ENCODE results near the gene EDEM2. TPM values are rescaled to one million over a fixed set of nuclear protein-coding genes. Genes with fewer than 3 reads are reported as not detected.
"Not testable (repeated sequence)": the region's sequence is repeated elsewhere in the genome, so short reads cannot be mapped to it uniquely, and the experiment has no call there.

Gene EDEM2
- total RNA-seq, 2 experiments from 2014 or later, result 15.5 to 15.8 TPM

GRCh38 chr20:35165221-35166185 is 18.4 kb upstream of the EDEM2 start:
- Mint-ChIP-seq H3K27me3 (ENCODE audit: low read depth) (no peaks in the 10 kb centered on the region), H3K36me3 (ENCODE audit: low read depth) (no peaks in the 10 kb centered on the region)
- CTCF ChIA-PET, result interaction anchor here (0.8 kb wide), 1 partner anchor 43 kb away, joined by 3 read pairs; no protein-coding TSS in a partner anchor

GRCh38 chr20:35164531-35164930 is 17.4 kb upstream of the EDEM2 start:
- peaks cover 12% of the 10 kb centered on the region for H3K4me1 Mint-ChIP-seq (ENCODE audit: low read depth)
- H3K27ac Mint-ChIP-seq; H3K36me3 Mint-ChIP-seq (ENCODE audit: low read depth); H3K27me3 Mint-ChIP-seq (ENCODE audit: low read depth); DNase-seq; H3K9me3 Mint-ChIP-seq; H3K4me3 Mint-ChIP-seq; CTCF ChIA-PET; intact Hi-C loops (cut with micrococcal nuclease): not testable (repeated sequence)

More at GRCh38 chr20:35165221-35166185, 18.4 kb upstream of the EDEM2 start:
- intact Hi-C loops (cut with micrococcal nuclease), result no loop called here
- peaks cover 11% of the 10 kb centered on the region for H3K4me1 Mint-ChIP-seq (ENCODE audit: low read depth)
- no peak overlapping the region for H3K27ac Mint-ChIP-seq
- H3K4me3 Mint-ChIP-seq, result no peak overlapping the region
- H3K9me3 Mint-ChIP-seq, result peaks cover 7% of the 10 kb centered on the region
- no peak for DNase-seq

DNA sequence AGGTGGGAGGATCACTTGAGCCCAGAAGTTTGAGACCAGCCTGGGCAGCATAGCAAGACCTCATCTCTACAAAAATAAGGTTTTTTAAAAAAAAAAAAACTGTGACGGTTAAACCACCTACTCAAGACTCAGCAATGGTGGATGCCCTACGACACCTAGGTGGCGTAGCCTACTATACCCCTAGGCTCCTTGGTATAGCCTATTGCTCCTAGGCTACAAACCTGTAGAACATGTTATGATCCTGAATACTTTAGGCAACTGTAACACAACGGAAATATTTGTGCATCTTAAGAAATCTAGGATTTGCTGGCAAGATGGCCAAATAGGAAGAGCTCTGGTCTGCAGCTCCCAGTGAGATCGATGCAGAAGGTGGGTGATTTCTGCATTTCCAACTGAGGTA is 13.2 kb upstream of the EDEM2 start:
- H3K9me3 Mint-ChIP-seq; H3K4me1 Mint-ChIP-seq (ENCODE audit: low read depth); H3K36me3 Mint-ChIP-seq (ENCODE audit: low read depth); DNase-seq; H3K27me3 Mint-ChIP-seq (ENCODE audit: low read depth); H3K4me3 Mint-ChIP-seq; H3K27ac Mint-ChIP-seq; intact Hi-C loops (cut with micrococcal nuclease); CTCF ChIA-PET: not testable (repeated sequence)

- H3K36me3 Mint-ChIP-seq (ENCODE audit: low read depth), result no peaks in the 10 kb centered on the region
- H3K27ac Mint-ChIP-seq, result no peak overlapping the region
- H3K9me3 Mint-ChIP-seq, result no peaks in the 10 kb centered on the region
- H3K27me3 Mint-ChIP-seq (ENCODE audit: low read depth), result no peaks in the 10 kb centered on the region
- CTCF ChIA-PET, result no interaction called here
- no peak overlapping the region for H3K4me3 Mint-ChIP-seq
- intact Hi-C loops (cut with micrococcal nuclease), result no loop called here
- no peak for DNase-seq
- H3K4me1 Mint-ChIP-seq (ENCODE audit: low read depth), result peaks cover 8% of the 10 kb centered on the region
Observed at GRCh38 chr20:35156978-35157377, 9.8 kb upstream of the EDEM2 start.

DNA sequence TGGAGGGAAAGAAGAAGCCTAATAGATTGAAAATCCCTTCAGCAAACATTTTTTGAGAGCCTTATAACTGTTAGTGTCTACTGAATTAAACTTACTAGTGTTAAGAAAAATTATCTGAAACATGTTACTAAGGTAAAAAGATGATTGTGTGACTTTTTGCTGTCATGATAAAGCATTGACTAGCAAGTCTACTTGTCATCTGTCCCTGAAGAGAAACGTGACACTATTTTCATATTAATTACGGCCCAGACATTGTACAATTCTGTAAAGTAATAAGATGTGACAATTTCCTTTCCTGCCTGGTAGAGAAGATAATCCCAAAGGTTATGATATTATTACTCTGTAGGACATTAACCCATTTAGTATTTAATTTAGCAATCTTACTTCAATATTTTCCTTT is 8.8 kb upstream of the EDEM2 start:
- H3K36me3 Mint-ChIP-seq (ENCODE audit: low read depth), result no peaks in the 10 kb centered on the region
- no peak overlapping the region for H3K4me3 Mint-ChIP-seq
- intact Hi-C loops (cut with micrococcal nuclease), result no loop called here
- no peak for DNase-seq
- CTCF ChIA-PET, result no interaction called here
- H3K4me1 Mint-ChIP-seq (ENCODE audit: low read depth), result peaks cover 4% of the 10 kb centered on the region
- no peak overlapping the region for H3K27ac Mint-ChIP-seq
- H3K27me3 Mint-ChIP-seq (ENCODE audit: low read depth), result no peaks in the 10 kb centered on the region
- no peaks in the 10 kb centered on the region for H3K9me3 Mint-ChIP-seq

DNA sequence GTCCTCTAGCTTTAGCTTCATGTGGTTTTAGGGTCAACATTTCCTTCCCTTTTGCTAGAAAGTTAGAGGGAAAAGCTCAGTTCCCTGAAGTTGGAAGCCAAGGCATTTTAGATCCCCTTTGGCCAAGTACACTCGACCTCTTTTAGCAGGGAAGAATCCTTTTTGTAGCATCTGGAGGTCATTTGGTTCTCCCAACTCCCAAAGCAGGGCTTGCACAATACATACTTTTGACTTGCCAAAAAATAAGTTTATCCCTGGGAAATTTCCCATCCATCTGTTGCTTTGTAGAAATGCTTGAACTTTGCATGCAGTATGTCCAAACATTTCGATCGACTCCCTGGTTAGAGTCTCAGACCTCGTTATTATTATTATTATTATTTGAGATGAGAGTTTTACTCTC is 4.6 kb upstream of the EDEM2 start:
- no peak for DNase-seq
- H3K4me3 Mint-ChIP-seq, result no peak overlapping the region
- H3K9me3 Mint-ChIP-seq, result no peaks in the 10 kb centered on the region
- intact Hi-C loops (cut with micrococcal nuclease), result no loop called here
- H3K4me1 Mint-ChIP-seq (ENCODE audit: low read depth), result peaks cover 11% of the 10 kb centered on the region
- no peaks in the 10 kb centered on the region for H3K27me3 Mint-ChIP-seq (ENCODE audit: low read depth)
- CTCF ChIA-PET, result interaction anchor here (0.6 to 0.7 kb wide), 2 partner anchors 55 to 438 kb away, joined by 3 read pairs; no protein-coding TSS in a partner anchor
- peaks cover 2% of the 10 kb centered on the region for H3K36me3 Mint-ChIP-seq (ENCODE audit: low read depth)
- no peak overlapping the region for H3K27ac Mint-ChIP-seq

DNA sequence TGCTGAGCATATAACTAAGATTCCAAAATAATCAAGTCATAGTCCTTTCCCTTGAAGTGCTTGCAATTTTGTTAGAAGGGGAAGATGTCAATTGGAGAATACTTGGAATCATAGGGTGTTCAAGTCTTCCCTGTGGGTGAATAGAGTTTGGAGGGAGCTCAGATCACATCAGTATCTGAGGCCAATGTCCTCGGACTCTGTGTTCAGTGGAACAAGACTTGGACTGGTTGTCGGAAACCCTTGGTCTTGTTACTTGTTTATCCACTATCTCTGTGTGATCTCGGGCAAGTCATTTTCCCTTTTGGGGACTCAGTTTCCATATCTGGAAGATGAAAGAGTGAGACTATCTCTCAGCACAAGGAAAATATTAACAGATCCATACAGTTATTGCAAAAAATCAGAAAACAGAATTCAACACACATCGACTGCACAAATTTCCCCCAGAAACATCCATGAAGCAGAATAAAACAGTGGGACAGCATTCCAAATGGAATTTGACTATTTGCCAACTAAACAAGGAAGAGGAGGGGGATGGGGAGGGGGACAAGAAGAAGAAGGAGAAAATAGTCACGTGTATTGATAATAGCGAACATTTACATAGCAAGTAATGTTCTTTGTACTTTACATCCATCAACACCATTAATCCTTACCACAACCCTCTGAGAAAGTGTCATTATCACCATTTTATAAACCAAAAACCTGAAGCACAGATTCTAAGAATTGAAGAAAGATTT is 3.9 kb upstream of the EDEM2 start:
- H3K27me3 Mint-ChIP-seq (ENCODE audit: low read depth), result no peaks in the 10 kb centered on the region
- intact Hi-C loops (cut with micrococcal nuclease), result no loop called here
- DNase-seq, result no peak
- H3K4me3 Mint-ChIP-seq, result no peak overlapping the region
- peaks cover 14% of the 10 kb centered on the region for H3K4me1 Mint-ChIP-seq (ENCODE audit: low read depth)
- no peak overlapping the region for H3K27ac Mint-ChIP-seq
- H3K9me3 Mint-ChIP-seq, result no peaks in the 10 kb centered on the region
- peaks cover 2% of the 10 kb centered on the region for H3K36me3 Mint-ChIP-seq (ENCODE audit: low read depth)
- CTCF ChIA-PET, result interaction anchor here (0.6 kb wide), 1 partner anchor 437 kb away, joined by 3 read pairs; no protein-coding TSS in a partner anchor

- H3K36me3 Mint-ChIP-seq (ENCODE audit: low read depth); H3K9me3 Mint-ChIP-seq; H3K27me3 Mint-ChIP-seq (ENCODE audit: low read depth): not testable (repeated sequence)
- H3K27ac Mint-ChIP-seq, result peak overlapping the region; percentile 86
- DNase-seq, result peak; percentile 50
- intact Hi-C loops (cut with micrococcal nuclease), result loop anchor here (1.0 to 10.0 kb wide), 8 partner anchors 54 to 1317 kb away; partner anchors contain the start of genes ACSS2, AHCY, GSS and MYH7B
- H3K4me3 Mint-ChIP-seq, result peak overlapping the region; percentile 91
- CTCF ChIA-PET, result interaction anchor here (0.7 to 2.3 kb wide), 8 partner anchors 19 to 156 kb away, joined by 3 to 23 read pairs (median 4); no protein-coding TSS in a partner anchor
- H3K4me1 Mint-ChIP-seq (ENCODE audit: low read depth), result peaks cover 20% of the 10 kb centered on the region
Observed at GRCh38 chr20:35147575-35148071, 487 bp upstream of the EDEM2 start.

GRCh38 chr20:35146299-35146919 is 727 bp downstream of the EDEM2 start:
- Mint-ChIP-seq H3K4me3 (peak overlapping the region; percentile 91), H3K9me3 (no peaks in the 10 kb centered on the region), H3K4me1 (ENCODE audit: low read depth) (peaks cover 28% of the 10 kb centered on the region), H3K36me3 (ENCODE audit: low read depth) (peaks cover 11% of the 10 kb centered on the region), H3K27ac (peak overlapping the region; percentile 86), H3K27me3 (ENCODE audit: low read depth) (no peaks in the 10 kb centered on the region)
- intact Hi-C loops (cut with micrococcal nuclease), result loop anchor here (2.0 to 10.0 kb wide), 5 partner anchors 158 to 1318 kb away; partner anchors contain the start of genes AHCY, GSS, MYH7B and NCOA6
- CTCF ChIA-PET, result interaction anchor here (0.5 to 2.3 kb wide), 12 partner anchors 18 to 458 kb away, joined by 3 to 23 read pairs (median 3); no protein-coding TSS in a partner anchor
- peak; percentile 23 for DNase-seq

- no peak overlapping the region for H3K4me3 Mint-ChIP-seq
- peak overlapping the region; percentile 6 for H3K27ac Mint-ChIP-seq
- H3K27me3 Mint-ChIP-seq (ENCODE audit: low read depth), result no peaks in the 10 kb centered on the region
- peaks cover 32% of the 10 kb centered on the region for H3K4me1 Mint-ChIP-seq (ENCODE audit: low read depth)
- intact Hi-C loops (cut with micrococcal nuclease), result loop anchor here (1.0 to 10.0 kb wide), 6 partner anchors 63 to 1320 kb away; partner anchors contain the start of genes GSS, MYH7B and NCOA6
- H3K9me3 Mint-ChIP-seq, result no peaks in the 10 kb centered on the region
- H3K36me3 Mint-ChIP-seq (ENCODE audit: low read depth), result peaks cover 16% of the 10 kb centered on the region
- peak; percentile 26 for DNase-seq
- CTCF ChIA-PET, result interaction anchor here (0.6 to 1.5 kb wide), 17 partner anchors 8 to 312 kb away, joined by 3 to 9 read pairs (median 3); no protein-coding TSS in a partner anchor
Observed at GRCh38 chr20:35145141-35145564, 2.0 kb downstream of the EDEM2 start.

GRCh38 chr20:35144694-35145093 is 2.4 kb downstream of the EDEM2 start:
- no peak for DNase-seq
- CTCF ChIA-PET, result interaction anchor here (0.6 to 1.5 kb wide), 17 partner anchors 8 to 312 kb away, joined by 3 to 9 read pairs (median 3); no protein-coding TSS in a partner anchor
- Mint-ChIP-seq H3K9me3 (no peaks in the 10 kb centered on the region), H3K36me3 (ENCODE audit: low read depth) (peaks cover 16% of the 10 kb centered on the region), H3K27ac (no peak overlapping the region), H3K4me3 (no peak overlapping the region), H3K27me3 (ENCODE audit: low read depth) (no peaks in the 10 kb centered on the region), H3K4me1 (ENCODE audit: low read depth) (peaks cover 35% of the 10 kb centered on the region)
- intact Hi-C loops (cut with micrococcal nuclease), result loop anchor here (1.0 to 10.0 kb wide), 6 partner anchors 64 to 1320 kb away; partner anchors contain the start of genes GSS, MYH7B and NCOA6
